HUDEP-2 (cell line): Measurements from ENCODE around the gene ATP9A.
"Not testable (repeated sequence)": the region's sequence is repeated elsewhere in the genome, so short reads cannot be mapped to it uniquely, and the experiment has no call there.

ENCODE experiments used
- DNase-seq, 76 experiments: peaks; one replicate each; lab custom pipeline; 2025; ENCODE audit not compliant: unreplicated experiment in 76 of 76; lab: John Stamatoyannopoulos, UW

ATP9A gene

GRCh38 chr20:51757226-51757625 is 11.0 kb downstream of the ATP9A start:
- peak in 2 of 76 experiments; percentile 4 to 7 for DNase-seq

GRCh38 chr20:51756653-51757052 is 11.5 kb downstream of the ATP9A start:
- DNase-seq, result no peak

GRCh38 chr20:51753220-51753619 is 15.0 kb downstream of the ATP9A start:
- not testable (repeated sequence) for DNase-seq

GRCh38 chr20:51752343-51752951 is 15.7 kb downstream of the ATP9A start:
- DNase-seq, result no peak

- DNase-seq, result no peak
These were observed 17.3 kb downstream of the ATP9A start for GRCh38 chr20:51750770-51751388.

GRCh38 chr20:51750037-51750769 is 18.0 kb downstream of the ATP9A start:
- peak in 74 of 76 experiments; percentile 11 to 92 (median 80) for DNase-seq

GRCh38 chr20:51749674-51750036 is 18.5 kb downstream of the ATP9A start:
- peak in 9 of 76 experiments; percentile 10 to 47 (median 22) for DNase-seq

GRCh38 chr20:51747182-51747911 is 20.8 kb downstream of the ATP9A start:
- DNase-seq, result no peak

GRCh38 chr20:51745804-51746203 is 22.4 kb downstream of the ATP9A start:
- DNase-seq, result no peak

- DNase-seq, result no peak
These were observed 27.4 kb downstream of the ATP9A start for GRCh38 chr20:51740838-51741237.

GRCh38 chr20:51740308-51740707 is 27.9 kb downstream of the ATP9A start:
- not testable (repeated sequence) for DNase-seq

- no peak for DNase-seq
These were observed 28.4 kb downstream of the ATP9A start for GRCh38 chr20:51739722-51740249.

- DNase-seq, result peak in 37 of 76 experiments; percentile 4 to 72 (median 28)
These were observed 29.2 kb downstream of the ATP9A start for GRCh38 chr20:51738877-51739447.

GRCh38 chr20:51738261-51738660 is 29.9 kb downstream of the ATP9A start:
- DNase-seq, result not testable (repeated sequence)

GRCh38 chr20:51736947-51737346 is 31.2 kb downstream of the ATP9A start:
- no peak for DNase-seq

GRCh38 chr20:51735728-51736600 is 32.2 kb downstream of the ATP9A start:
- DNase-seq, result no peak

GRCh38 chr20:51734876-51735720 is 33.1 kb downstream of the ATP9A start:
- DNase-seq, result no peak

- DNase-seq, result no peak
These were observed 35.1 kb downstream of the ATP9A start for GRCh38 chr20:51733070-51733469.
